NCI-H1436 treated with DMSO at 0.1 percent for 48 hours (cell line): ENCODE data around the gene RPL7A.
A peak's percentile ranks its signal among the peaks of the same experiment; 100 is the strongest.
"Not testable (repeated sequence)": the region's sequence is repeated elsewhere in the genome, so short reads cannot be mapped to it uniquely, and the experiment has no call there.

Source experiments
- DNase-seq: peaks from one replicate; lab custom pipeline; 2025; lab: John Stamatoyannopoulos, UW

Gene RPL7A

GRCh38 chr9:133347985-133348717, at the start of gene RPL7A, which contains the start of gene MED22:
Gene RPL7A (plus strand): TSS chr9:133348218. CDS start chr9:133348244, 26 bp downstream.
Gene MED22 (minus strand): TSS chr9:133348131. CDS start chr9:133346662, 1,469 bp downstream.
- DNase-seq: peak; percentile 90

DNA sequence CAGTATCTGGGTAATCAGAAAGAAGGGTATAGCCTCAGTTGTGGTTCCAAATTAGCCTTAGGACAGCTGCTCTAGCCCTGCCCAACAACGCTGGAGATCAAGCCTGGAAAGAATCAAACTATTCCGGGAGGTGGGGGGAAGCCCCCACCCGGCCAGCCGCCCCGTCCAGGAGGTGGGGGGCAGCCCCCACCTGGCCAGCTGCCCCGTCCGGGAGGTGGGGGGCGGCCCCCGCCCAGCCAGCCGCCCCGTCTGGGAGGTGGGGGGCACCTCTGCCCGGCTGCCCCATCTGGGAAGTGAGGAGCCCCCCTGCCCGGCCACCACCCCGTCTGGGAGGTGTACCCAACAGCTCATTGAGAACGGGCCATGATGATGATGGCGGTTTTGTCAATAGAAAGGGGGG, 48.0 kb upstream of the RPL7A start:
- DNase-seq: not testable (repeated sequence)

DNA sequence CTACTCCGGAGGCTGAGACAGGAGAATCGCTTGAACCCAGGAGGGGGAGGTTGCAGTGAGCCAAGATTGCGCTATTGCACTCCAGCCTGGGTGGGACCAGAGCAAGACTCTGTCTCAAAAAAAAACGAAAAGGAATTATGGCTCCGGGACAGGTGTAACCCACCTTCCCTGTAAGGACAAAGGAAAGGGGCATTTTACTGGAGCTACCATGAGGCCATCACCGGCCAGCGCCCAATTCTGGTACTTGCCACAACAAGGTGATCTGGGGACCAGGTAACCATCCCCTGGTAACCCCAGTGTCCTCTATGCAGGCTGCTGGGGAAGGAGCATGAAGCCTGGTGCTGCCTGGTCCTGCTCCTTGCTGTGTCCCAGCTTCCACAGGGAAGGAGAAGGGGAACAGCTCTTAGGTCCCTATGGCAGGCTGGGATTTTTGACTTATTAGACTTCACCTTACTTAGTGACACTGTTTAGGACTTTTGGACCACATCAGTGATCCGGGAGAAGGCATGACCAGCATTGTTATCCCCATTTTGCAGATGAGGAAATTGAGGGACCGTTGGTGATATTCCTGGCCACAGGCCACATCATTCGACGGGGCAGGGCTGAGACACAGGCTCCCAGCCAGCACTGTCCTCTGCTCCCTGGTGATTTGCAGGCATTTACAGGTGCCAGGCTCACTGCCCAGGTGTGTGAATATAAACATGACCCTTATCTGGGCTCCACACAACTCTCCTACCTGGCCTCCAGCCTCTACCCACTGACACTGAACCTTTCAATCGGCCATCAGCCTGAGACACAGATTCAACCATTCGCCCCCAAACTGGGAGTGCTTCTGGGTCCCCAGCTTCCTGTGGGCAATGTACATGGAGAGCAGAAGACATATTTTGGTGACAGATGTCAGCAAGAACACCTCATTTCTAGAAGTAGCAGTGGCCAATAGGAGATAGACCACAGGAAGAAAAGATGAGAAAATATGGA, 46.5 kb upstream of the RPL7A start:
- DNase-seq: no peak

DNA sequence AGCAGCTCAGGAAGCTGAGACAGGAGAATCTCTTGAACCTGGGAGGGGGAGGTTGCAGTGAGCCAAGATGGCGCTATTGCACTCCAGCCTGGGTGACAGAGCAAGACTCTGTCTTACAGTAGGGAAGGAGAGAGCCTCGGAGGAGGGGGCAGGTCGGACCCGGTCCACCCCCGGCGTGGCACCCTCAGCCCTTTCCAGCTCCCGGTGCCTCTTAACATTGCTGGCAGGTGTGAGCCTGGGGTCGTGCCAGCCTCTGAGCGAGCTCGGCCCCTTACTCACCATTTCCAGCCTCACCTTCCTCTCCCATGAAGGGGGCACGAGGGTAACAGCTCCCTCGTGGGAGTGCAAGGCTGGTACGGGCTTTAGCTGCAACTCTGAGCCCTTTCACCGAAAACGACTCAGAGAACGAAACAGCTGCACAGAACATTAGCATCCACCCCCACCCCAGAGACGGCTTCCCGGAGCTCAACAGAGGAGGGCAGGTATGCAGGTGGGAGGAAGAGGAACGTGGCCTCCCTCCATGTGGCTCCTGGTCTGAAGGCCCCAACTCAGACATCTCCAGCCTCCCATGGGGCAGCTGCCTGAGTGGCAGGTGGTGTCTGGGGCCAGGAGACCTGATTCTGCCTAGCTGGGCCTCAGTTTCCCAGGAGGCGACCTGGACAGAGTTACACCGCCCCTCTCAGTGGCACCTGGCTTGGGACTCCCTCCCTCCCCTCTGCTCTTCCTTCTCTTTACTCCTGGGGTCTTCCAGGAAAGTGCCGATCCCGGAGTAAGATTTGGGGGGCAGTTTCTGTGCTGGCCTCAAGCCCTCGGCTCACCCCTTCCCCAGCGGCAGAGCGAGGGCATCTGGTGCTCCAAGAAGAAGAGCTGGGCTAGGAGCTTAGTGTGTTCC, 44.5 kb upstream of the RPL7A start:
- DNase-seq: no peak

GRCh38 chr9:133304158-133304470, 43.9 kb upstream of the RPL7A start:
- DNase-seq: no peak

GRCh38 chr9:133304477-133305377, 43.3 kb upstream of the RPL7A start:
- no peak for DNase-seq

DNA sequence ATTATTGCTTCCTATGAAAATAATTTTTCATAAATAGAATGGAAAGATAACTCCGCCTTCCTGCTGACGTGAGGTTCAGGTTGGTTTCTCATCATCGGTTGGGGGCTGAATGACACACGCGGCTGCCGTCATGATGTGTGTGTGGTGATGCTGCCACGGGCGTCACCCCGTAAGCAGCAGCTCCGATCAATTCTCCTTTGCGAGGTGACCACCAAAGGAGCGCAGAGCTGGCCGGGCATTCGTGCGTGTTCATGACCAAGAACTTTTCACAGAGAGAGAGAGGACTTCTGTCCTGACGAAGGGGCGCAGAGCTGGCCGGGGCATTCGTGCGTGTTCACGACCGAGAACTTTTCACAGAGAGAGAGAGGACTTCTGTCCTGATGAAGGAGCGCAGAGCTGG, 42.3 kb upstream of the RPL7A start:
- no peak for DNase-seq

DNA sequence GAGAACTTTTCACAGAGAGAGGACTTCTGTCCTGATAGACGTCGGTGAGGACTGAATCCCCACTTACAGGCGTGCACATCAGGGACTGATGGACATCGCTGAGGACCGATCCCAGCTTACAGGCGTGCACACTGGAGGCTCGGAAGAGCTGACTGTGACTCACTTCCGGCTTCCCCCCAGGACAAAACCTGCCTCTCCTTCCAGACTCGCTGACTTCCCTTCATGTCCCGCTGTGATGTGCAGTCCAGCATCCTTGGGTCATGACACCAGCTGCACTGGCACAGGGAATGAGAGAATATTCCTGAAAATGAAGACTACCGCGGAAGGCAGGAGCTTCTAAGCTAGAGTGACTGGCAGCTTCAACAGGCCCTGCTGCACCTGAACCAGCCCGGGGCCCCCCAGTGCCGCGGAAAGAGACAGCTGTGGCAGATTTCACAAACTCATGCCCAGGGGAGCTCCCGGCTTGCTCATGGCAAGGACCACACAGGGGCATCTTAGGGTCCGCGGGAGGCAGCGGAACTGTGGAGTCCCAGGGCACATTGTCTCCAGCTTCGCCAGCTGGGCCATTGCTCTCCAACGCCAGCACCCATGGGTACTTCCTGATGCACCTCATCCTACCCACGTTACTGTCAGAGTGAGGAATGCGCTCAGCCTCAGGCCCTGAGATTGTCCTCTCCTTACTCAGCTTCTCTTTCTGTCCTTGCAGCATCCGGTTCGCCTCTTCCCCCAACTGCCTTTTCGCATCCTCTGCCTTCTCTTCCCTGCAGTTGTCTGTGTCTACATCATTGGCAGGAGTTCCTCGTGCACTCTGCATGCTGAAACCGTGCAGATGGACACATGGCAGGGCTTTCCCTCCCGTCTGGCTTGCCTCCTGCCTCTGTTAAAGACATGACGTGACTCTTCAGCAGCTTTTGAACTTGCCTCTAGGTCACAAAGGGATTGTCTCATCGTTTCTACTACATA, 41.5 kb upstream of the RPL7A start:
- no peak for DNase-seq

DNA sequence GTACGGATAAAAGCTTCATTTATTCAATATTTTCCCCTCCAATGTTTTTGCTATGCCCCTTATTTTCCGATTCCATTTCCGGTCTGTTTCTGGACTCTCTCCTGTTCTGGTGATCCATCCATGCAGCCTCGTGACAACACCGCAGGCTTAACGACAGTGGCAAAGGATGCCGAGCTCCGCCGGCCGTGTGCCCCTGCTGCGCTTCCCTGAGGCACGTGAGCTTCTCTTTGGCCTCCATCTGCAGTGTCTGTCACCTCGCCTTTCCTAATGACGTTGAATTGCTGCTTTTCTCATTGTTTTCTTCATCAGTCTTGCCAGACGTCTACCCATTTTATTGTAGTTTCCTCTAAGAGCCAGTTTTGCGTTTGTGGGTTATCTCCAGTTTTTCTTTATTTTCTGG, 40.7 kb upstream of the RPL7A start:
- DNase-seq: no peak

DNA sequence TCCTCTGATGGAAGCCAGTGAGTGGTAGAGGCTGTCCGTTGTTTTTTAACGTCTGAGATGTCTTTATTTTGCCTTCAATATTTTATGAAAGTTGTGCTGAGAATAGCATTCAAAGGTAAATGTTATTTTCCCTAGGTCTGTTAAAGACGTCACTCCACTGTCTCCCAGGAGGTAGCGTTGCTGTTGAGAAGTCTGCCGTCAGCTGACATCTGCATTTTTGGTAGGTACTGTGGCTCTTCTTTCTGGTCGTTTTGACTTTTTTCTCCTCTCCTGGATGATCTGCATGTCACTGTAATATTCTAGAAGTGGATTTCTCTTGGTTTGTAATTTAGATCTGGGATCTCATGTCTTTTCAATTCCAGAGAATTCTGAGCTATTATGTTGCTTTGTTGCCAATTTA, 38.4 kb upstream of the RPL7A start:
- no peak for DNase-seq

DNA sequence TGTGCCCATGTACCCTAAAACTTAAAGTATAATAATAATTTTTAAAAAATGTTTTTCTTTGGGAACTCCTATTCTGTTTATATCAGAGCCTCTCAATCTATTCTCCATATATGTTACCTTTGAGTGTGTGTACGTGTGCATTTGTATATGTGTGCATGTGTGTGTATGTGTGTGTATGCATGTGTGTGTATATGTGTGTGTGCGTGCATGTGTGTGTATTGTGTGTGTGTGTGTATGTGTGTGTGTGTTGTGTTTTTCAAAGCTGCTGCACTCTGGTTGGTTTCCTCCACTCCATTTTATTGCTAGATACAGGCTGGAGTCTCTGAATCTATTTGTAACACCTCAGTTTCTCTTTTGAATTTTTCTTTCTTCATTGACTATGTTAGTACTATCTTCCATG, 32.0 kb upstream of the RPL7A start:
- DNase-seq: no peak

- not testable (repeated sequence) for DNase-seq
Measured at GRCh38 chr9:133317551-133317950, 30.5 kb upstream of the RPL7A start.

GRCh38 chr9:133320421-133320881, 27.6 kb upstream of the RPL7A start:
- DNase-seq: no peak

GRCh38 chr9:133321411-133321935, 26.5 kb upstream of the RPL7A start:
- DNase-seq: no peak

GRCh38 chr9:133322701-133323100, 25.3 kb upstream of the RPL7A start:
- no peak for DNase-seq

DNA sequence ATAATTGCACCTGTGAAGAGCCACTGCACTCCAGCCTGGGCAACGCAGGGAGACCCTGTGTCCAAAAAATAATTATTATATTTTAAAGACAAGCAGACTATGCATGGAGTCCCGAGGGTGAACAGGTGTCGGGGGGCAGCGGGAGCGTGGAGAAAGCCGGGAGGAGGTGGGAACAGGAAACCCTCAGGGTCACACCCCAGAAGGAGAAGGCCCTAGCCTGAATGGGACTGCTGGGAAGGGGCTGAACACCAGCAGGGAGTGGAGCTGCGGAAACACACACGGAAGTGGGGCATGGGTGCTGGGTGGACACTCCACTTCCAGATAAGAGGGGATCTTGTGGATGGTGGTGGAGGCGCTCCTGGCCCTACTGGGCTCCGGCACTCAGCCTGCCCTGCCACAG, 24.8 kb upstream of the RPL7A start:
- no peak for DNase-seq

GRCh38 chr9:133323991-133324703, 23.9 kb upstream of the RPL7A start:
- no peak for DNase-seq

- not testable (repeated sequence) for DNase-seq
Measured at GRCh38 chr9:133327021-133327420, 21.0 kb upstream of the RPL7A start.
